SK-N-SH (cell line): ENCODE data around the gene B3GALT6. TPM values are rescaled to one million over a fixed set of nuclear protein-coding genes. Genes with fewer than 3 reads are reported as not detected.

Experiments
- CTCF ChIA-PET: fragments of 300-600, 350-600 bp; formaldehyde crosslinking; extraction: SDS; loops from one replicate; lab custom pipeline; 2021; lab: Yijun Ruan, JAX
- POLR2A ChIA-PET: fragments of 350-600 bp; sonication (Branson Sonifier 250); formaldehyde crosslinking; extraction: SDS; loops from one replicate; lab custom pipeline; 2020; ENCODE audit warnings: antibody characterized with exemption, inconsistent platforms; lab: Yijun Ruan, JAX
- DNase-seq: peaks from one replicate; pipeline ENCODE4 v3.0.0; 2012
- H2AFZ ChIP-seq: fragments of 200-600 bp; sonication (generic); 2 replicates; pipeline ENCODE4 v1.8.1; 2016; ENCODE audit warnings: antibody characterized with exemption, mild to moderate bottlenecking, low read depth
- H3F3A ChIP-seq: fragments of 200-600 bp; sonication (generic); replicated peaks from 2 replicates; pipeline ENCODE3; 2016; ENCODE audit warnings: antibody characterized with exemption, mild to moderate bottlenecking; ENCODE audit not compliant: insufficient read depth
- H3K27ac ChIP-seq, 2 experiments: fragments of 200-500 bp in 1 of 2; fragments of 200-600 bp in 1 of 2; sonication (Bioruptor generic) in 1 of 2; sonication (generic), shearing (Covaris generic) in 1 of 2; 2 replicates each; pipeline versions ENCODE4 v1.5.1 to v1.6.1; 2014 to 2016; ENCODE audit warnings: low read depth in 2 of 2, inconsistent platforms in 1 of 2, low read length in 1 of 2, mild to moderate bottlenecking in 1 of 2, mixed read lengths in 1 of 2
- H3K27me3 ChIP-seq: fragments of 200-600 bp; sonication (generic), shearing (Covaris generic); 2 replicates; pipeline ENCODE4 v1.6.1; 2016; ENCODE audit warnings: mixed run types; ENCODE audit not compliant: insufficient read depth
- H3K36me3 ChIP-seq, 2 experiments: fragments of 200-500 bp in 1 of 2; fragments of 200-600 bp in 1 of 2; sonication (Bioruptor generic) in 1 of 2; sonication (generic) in 1 of 2; replicated peaks in 1 of 2; 2 replicates each; pipeline versions ENCODE3 to v1.5.1; 2014 to 2016; ENCODE audit warnings: low read length in 1 of 2, mild to moderate bottlenecking in 1 of 2; ENCODE audit not compliant: insufficient read depth in 2 of 2, control insufficient read depth in 1 of 2
- H3K4me1 ChIP-seq, 2 experiments: fragments of 200-500 bp in 1 of 2; fragments of 200-600 bp in 1 of 2; sonication (Bioruptor generic) in 1 of 2; sonication (generic), shearing (Covaris generic) in 1 of 2; 2 replicates each; pipeline versions ENCODE4 v1.5.1 to v1.6.1; 2014 to 2016; ENCODE audit warnings: low read depth in 1 of 2, low read length in 1 of 2, mixed run types in 1 of 2; ENCODE audit not compliant: insufficient read depth in 2 of 2, control insufficient read depth in 1 of 2
- H3K4me2 ChIP-seq: fragments of 200-600 bp; sonication (generic), shearing (Covaris generic); 2 replicates; pipeline ENCODE4 v1.6.1; 2017; ENCODE audit warnings: mixed run types
- H3K4me3 ChIP-seq, 2 experiments: fragments of 200-500 bp in 1 of 2; fragments of 200-600 bp in 1 of 2; sonication (Bioruptor generic) in 1 of 2; sonication (generic), shearing (Covaris generic) in 1 of 2; 2 replicates each; pipeline versions ENCODE4 v1.5.1 to v1.8.1; 2014 to 2016; ENCODE audit warnings: low read depth in 2 of 2, inconsistent platforms in 1 of 2, low read length in 1 of 2, mild to moderate bottlenecking in 1 of 2, mixed read lengths in 1 of 2, moderate library complexity in 1 of 2
- H3K79me2 ChIP-seq: fragments of 200-600 bp; sonication (generic); 2 replicates; pipeline ENCODE4 v1.8.1; 2017; ENCODE audit warnings: mild to moderate bottlenecking; ENCODE audit not compliant: insufficient read depth
- H3K9ac ChIP-seq: fragments of 200-600 bp; sonication (generic); 2 replicates; pipeline ENCODE4 v1.6.1; 2017; ENCODE audit warnings: mixed run types
- H3K9me2 ChIP-seq: fragments of 200-600 bp; sonication (generic); 2 replicates; pipeline ENCODE4 v1.6.1; 2017; ENCODE audit warnings: mixed run types
- H3K9me3 ChIP-seq: fragments of 200-600 bp; sonication (generic); 2 replicates; pipeline ENCODE4 v1.6.1; 2017; ENCODE audit warnings: mixed run types, mild to moderate bottlenecking, moderate library complexity
- H4K20me1 ChIP-seq: fragments of 200-600 bp; sonication (generic); 2 replicates; pipeline ENCODE4 v1.6.1; 2017; ENCODE audit warnings: mild to moderate bottlenecking, mixed run types; ENCODE audit not compliant: insufficient read depth
- CHD2 ChIP-seq: fragments of 150-350 bp; IDR thresholded peaks from 2 replicates; pipeline ENCODE4 v1.6.1; 2018; ENCODE audit warnings: low read length; ENCODE audit not compliant: partially characterized antibody
- ELF1 ChIP-seq: IDR thresholded peaks from 2 replicates; pipeline ENCODE4 v1.4.0; 2012
- EP300 ChIP-seq, 2 experiments: IDR thresholded peaks; 2 replicates each; pipeline versions ENCODE4 v1.4.0 to v1.6.1; 2012; ENCODE audit warnings: borderline replicate concordance in 1 of 2, low read depth in 1 of 2, low read length in 1 of 2
- EZH2phosphoT487 ChIP-seq: fragments of 200-600 bp; sonication (generic); IDR thresholded peaks from 2 replicates; pipeline ENCODE4 v1.6.1; 2017; ENCODE audit warnings: low read depth, mixed run types, mild to moderate bottlenecking, antibody characterized with exemption, moderate library complexity, borderline replicate concordance
- FOXM1 ChIP-seq: IDR thresholded peaks from 2 replicates; pipeline ENCODE4 v1.4.0; 2012; ENCODE audit warnings: low read depth, mild to moderate bottlenecking
- GABPA ChIP-seq: IDR thresholded peaks from 2 replicates; pipeline ENCODE4 v1.4.0; 2012; ENCODE audit warnings: low read depth, mild to moderate bottlenecking
- JUND ChIP-seq: IDR thresholded peaks from 2 replicates; pipeline ENCODE4 v1.4.0; 2012
- MEF2A ChIP-seq: IDR thresholded peaks from 2 replicates; pipeline ENCODE4 v1.4.0; 2012; ENCODE audit warnings: low read depth, borderline replicate concordance
- MXI1 ChIP-seq: IDR thresholded peaks from 2 replicates; pipeline ENCODE4 v1.6.1; 2012; ENCODE audit warnings: mild to moderate bottlenecking, low read depth, low read length, improper control_type of control experiment
- NRF1 ChIP-seq: IDR thresholded peaks from 2 replicates; pipeline ENCODE4 v1.6.1; 2012; ENCODE audit warnings: low read depth, mild to moderate bottlenecking, low read length
- RAD21 ChIP-seq: IDR thresholded peaks from 2 replicates; pipeline ENCODE4 v1.6.1; 2012; ENCODE audit warnings: mild to moderate bottlenecking, low read length
- SIN3A ChIP-seq: IDR thresholded peaks from 2 replicates; pipeline ENCODE4 v1.6.1; 2012; ENCODE audit warnings: low read depth, mild to moderate bottlenecking, low read length, moderate library complexity, borderline replicate concordance
- SMC3 ChIP-seq: IDR thresholded peaks from 2 replicates; pipeline ENCODE4 v1.6.1; 2012; ENCODE audit warnings: low read depth, low read length, improper control_type of control experiment
- TAF1 ChIP-seq: IDR thresholded peaks from 2 replicates; pipeline ENCODE4 v1.6.1; 2012; ENCODE audit warnings: low read depth, mild to moderate bottlenecking, low read length, moderate library complexity, borderline replicate concordance
- TEAD4 ChIP-seq: IDR thresholded peaks from 2 replicates; pipeline ENCODE4 v1.4.0; 2012; ENCODE audit warnings: mild to moderate bottlenecking, borderline replicate concordance; ENCODE audit not compliant: insufficient read depth
- USF1 ChIP-seq: IDR thresholded peaks from 2 replicates; pipeline ENCODE4 v1.4.0; 2012; ENCODE audit warnings: low read depth, borderline replicate concordance
- WGBS: methylation state at CpG from one replicate; pipeline ENCODE4 v1.1.6; 2017; ENCODE audit warnings: low lambda C conversion rate; 5-methylcytosine and 5-hydroxymethylcytosine counted together
- polyA plus RNA-seq, 3 experiments: library from polyadenylated mRNA; depleted of rRNA; stranded (reverse); fragments of >200 nt; gene quantifications; 2 replicates each; pipeline ENCODE4 v1.2.3, GENCODE V29; 2012
- TF ChIP-seq, protein P1 (sequence below): IDR thresholded peaks from 2 replicates; pipeline ENCODE4; 2012

The B3GALT6 gene
- polyA plus RNA-seq, 1 of the 3 experiments (the other 2 are of a cell fraction), result 38.8 TPM

GRCh38 chr1:1254667-1254998 lies 22.6 kb downstream of the B3GALT6 start:
- H3K9ac ChIP-seq, result no peak overlapping the region
- WGBS, result 90% methylated on average over 18 of the region's 21 CpGs
- POLR2A ChIA-PET, result no interaction called here
- DNase-seq, result no peak
- peaks cover 0 to 42% of the 10 kb centered on the region in 2 experiments for H3K36me3 ChIP-seq
- no peak overlapping the region for H3K4me3 ChIP-seq
- H2AFZ ChIP-seq, result no peak overlapping the region
- H3K4me2 ChIP-seq, result no peak overlapping the region
- H3K27ac ChIP-seq, result no peak overlapping the region
- no peaks in the 10 kb centered on the region for H3K27me3 ChIP-seq
- H3K9me3 ChIP-seq, result no peaks in the 10 kb centered on the region
- no peaks in the 10 kb centered on the region for H3K9me2 ChIP-seq
- no peaks in the 10 kb centered on the region for H3K79me2 ChIP-seq
- H4K20me1 ChIP-seq, result 0 out of 2 replicates have a peak, but pooled peaks cover 11% of the 10 kb centered on the region
- no peaks in the 10 kb centered on the region for H3F3A ChIP-seq
- TF ChIP-seq GABPA, result no peak
- TF ChIP-seq CHD2, result no peak
- TF ChIP-seq SIN3A, result no peak
- no peak for TF ChIP-seq NRF1
- no peak for TF ChIP-seq USF1
- no peak for TF ChIP-seq JUND
- CTCF ChIA-PET, result interaction anchor here (1.0 to 2.0 kb wide), 4 partner anchors 8 to 222 kb away, joined by 3 to 11 read pairs (median 4); partner anchors contain the start of gene C1QTNF12
- H3K4me1 ChIP-seq, result no peaks in the 10 kb centered on the region; a peak in 1 of 4 replicates

GRCh38 chr1:1255078-1255477 lies 23.0 kb downstream of the B3GALT6 start:
- Histone ChIP-seq H2AFZ (no peak overlapping the region), H3K27ac (no peak overlapping the region), H3K9me2 (no peaks in the 10 kb centered on the region), H3K9ac (no peak overlapping the region), H3K4me3 (no peak overlapping the region), H3K9me3 (no peaks in the 10 kb centered on the region), H3K27me3 (no peaks in the 10 kb centered on the region), H3K4me2 (no peak overlapping the region), H3F3A (no peaks in the 10 kb centered on the region), H3K4me1 (no peaks in the 10 kb centered on the region; a peak in 1 of 4 replicates), H3K36me3 (peaks cover 0 to 46% of the 10 kb centered on the region in 2 experiments), H3K79me2 (no peaks in the 10 kb centered on the region), H4K20me1 (0 out of 2 replicates have a peak, but pooled peaks cover 11% of the 10 kb centered on the region)
- WGBS, result 95% methylated on average over 13 of the region's 26 CpGs
- TF ChIP-seq RAD21 (no peak), FOXM1 (no peak), TEAD4 (no peak), EZH2phosphoT487 (no peak), NRF1 (no peak), TAF1 (no peak), SMC3 (no peak), MXI1 (no peak), MEF2A (no peak), EP300 (IDR thresholded peaks at IDR 0.05; ENCODE audit: borderline replicate concordance in 1 of 2, low read depth in 1 of 2, low read length in 1 of 2) (no peak), ELF1 (no peak)
- TF ChIP-seq, protein P1, sequence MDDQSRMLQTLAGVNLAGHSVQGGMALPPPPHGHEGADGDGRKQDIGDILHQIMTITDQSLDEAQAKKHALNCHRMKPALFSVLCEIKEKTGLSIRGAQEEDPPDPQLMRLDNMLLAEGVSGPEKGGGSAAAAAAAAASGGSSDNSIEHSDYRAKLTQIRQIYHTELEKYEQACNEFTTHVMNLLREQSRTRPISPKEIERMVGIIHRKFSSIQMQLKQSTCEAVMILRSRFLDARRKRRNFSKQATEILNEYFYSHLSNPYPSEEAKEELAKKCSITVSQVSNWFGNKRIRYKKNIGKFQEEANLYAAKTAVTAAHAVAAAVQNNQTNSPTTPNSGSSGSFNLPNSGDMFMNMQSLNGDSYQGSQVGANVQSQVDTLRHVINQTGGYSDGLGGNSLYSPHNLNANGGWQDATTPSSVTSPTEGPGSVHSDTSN, result no peak
- ChIA-PET CTCF (interaction anchor here (1.0 to 2.0 kb wide), 4 partner anchors 9 to 223 kb away, joined by 3 to 11 read pairs (median 4); partner anchors contain the start of gene C1QTNF12), POLR2A (no interaction called here)
- no peak for DNase-seq
